DOHH2 (cell line): Measurements from ENCODE around the gene ST7.

Source experiments
- H3F3A ChIP-seq: fragments of 200-600 bp; sonication (generic), shearing (Covaris generic); 2 replicates; pipeline ENCODE4 v1.6.0; 2016; ENCODE audit warnings: antibody characterized with exemption, mild to moderate bottlenecking; ENCODE audit not compliant: control insufficient read depth, insufficient read depth
- H3K27ac ChIP-seq: fragments of 200-600 bp; sonication (generic); 2 replicates; pipeline ENCODE4 v1.5.1; 2014; ENCODE audit warnings: low read depth, mild to moderate bottlenecking, low read length, moderate library complexity
- H3K27me3 ChIP-seq: fragments of 200-600 bp; sonication (generic); 2 replicates; pipeline ENCODE4 v1.6.1; 2014; ENCODE audit warnings: mild to moderate bottlenecking, low read length, mixed read lengths; ENCODE audit not compliant: control insufficient read depth
- H3K36me3 ChIP-seq: fragments of 200-600 bp; sonication (generic); 2 replicates; pipeline ENCODE4 v1.6.1; 2014; ENCODE audit warnings: mild to moderate bottlenecking, low read length, moderate library complexity, mixed read lengths; ENCODE audit not compliant: control insufficient read depth
- H3K4me1 ChIP-seq: fragments of 200-600 bp; sonication (generic); 2 replicates; pipeline ENCODE4 v1.6.1; 2014; ENCODE audit warnings: mild to moderate bottlenecking, low read length, mixed read lengths; ENCODE audit not compliant: control insufficient read depth
- H3K4me2 ChIP-seq: fragments of 200-600 bp; sonication (generic); 2 replicates; pipeline ENCODE4 v1.6.0; 2014; ENCODE audit warnings: mild to moderate bottlenecking, low read length, moderate library complexity
- H3K4me3 ChIP-seq: fragments of 200-600 bp; sonication (generic); 2 replicates; pipeline ENCODE4 v1.5.1; 2014; ENCODE audit warnings: mild to moderate bottlenecking, low read length, mixed read lengths
- H3K79me2 ChIP-seq: fragments of 200-600 bp; sonication (generic); 2 replicates; pipeline ENCODE4 v1.6.1; 2014; ENCODE audit warnings: mild to moderate bottlenecking, low read length, mixed read lengths; ENCODE audit not compliant: control insufficient read depth
- H3K9me2 ChIP-seq: fragments of 200-600 bp; sonication (generic); replicated peaks from 2 replicates; pipeline ENCODE4 v1.6.1; 2014; ENCODE audit warnings: mild to moderate bottlenecking, low read length, mixed read lengths; ENCODE audit not compliant: control insufficient read depth
- H3K9me3 ChIP-seq: fragments of 200-600 bp; sonication (generic); 2 replicates; pipeline ENCODE4 v1.6.1; 2014; ENCODE audit warnings: antibody characterized with exemption, low read length, mixed read lengths; ENCODE audit not compliant: control insufficient read depth, insufficient read depth
- H4K20me1 ChIP-seq: fragments of 200-600 bp; sonication (generic); 2 replicates; pipeline ENCODE4 v1.6.0; 2014; ENCODE audit warnings: low read depth, mild to moderate bottlenecking, antibody characterized with exemption, low read length, moderate library complexity; ENCODE audit not compliant: control insufficient read depth, insufficient read depth
- EZH2phosphoT487 ChIP-seq: fragments of 200-600 bp; sonication (generic); IDR thresholded peaks from 2 replicates; pipeline ENCODE4 v1.6.1; 2017; ENCODE audit warnings: borderline replicate concordance, mild to moderate bottlenecking, antibody characterized with exemption, low read length, moderate library complexity, mixed read lengths
- TF ChIP-seq, protein P1 (sequence below): fragments of 200-600 bp; sonication (generic); IDR thresholded peaks from one replicate; pipeline ENCODE4 v1.5.1; 2014; ENCODE audit warnings: antibody characterized with exemption, mild to moderate bottlenecking, low read depth, low read length; ENCODE audit not compliant: poor library complexity, severe bottlenecking

ST7 gene

DNA sequence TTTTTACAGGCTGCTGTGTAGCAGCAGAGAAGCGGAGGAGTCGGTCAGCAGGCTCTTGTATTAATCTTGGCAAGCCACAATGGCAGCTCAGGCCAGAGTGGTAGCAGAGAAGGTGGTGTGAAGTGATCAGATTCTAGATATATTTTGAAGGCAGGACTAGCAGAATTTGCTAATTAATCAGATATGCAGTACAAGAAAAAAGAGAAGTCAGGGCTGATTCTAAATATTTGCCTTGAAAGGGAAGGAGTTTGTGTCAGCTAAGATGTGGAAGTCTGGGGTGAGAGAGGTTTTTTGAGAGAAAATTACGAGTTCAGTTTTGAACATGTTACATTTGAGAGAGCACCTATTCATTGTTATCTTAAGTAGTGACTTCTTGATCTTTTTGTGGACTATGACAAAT, 193.2 kb downstream of the ST7 start:
- Histone ChIP-seq H3K36me3 (no peaks in the 10 kb centered on the region), H4K20me1 (no peaks in the 10 kb centered on the region), H3K4me2 (no peak overlapping the region), H3K9me3 (no peaks in the 10 kb centered on the region), H3K4me1 (no peaks in the 10 kb centered on the region), H3K9me2 (no peaks in the 10 kb centered on the region), H3K4me3 (no peak overlapping the region), H3F3A (no peaks in the 10 kb centered on the region), H3K27me3 (no peaks in the 10 kb centered on the region), H3K79me2 (no peaks in the 10 kb centered on the region), H3K27ac (no peak overlapping the region)
- TF ChIP-seq, protein P1, sequence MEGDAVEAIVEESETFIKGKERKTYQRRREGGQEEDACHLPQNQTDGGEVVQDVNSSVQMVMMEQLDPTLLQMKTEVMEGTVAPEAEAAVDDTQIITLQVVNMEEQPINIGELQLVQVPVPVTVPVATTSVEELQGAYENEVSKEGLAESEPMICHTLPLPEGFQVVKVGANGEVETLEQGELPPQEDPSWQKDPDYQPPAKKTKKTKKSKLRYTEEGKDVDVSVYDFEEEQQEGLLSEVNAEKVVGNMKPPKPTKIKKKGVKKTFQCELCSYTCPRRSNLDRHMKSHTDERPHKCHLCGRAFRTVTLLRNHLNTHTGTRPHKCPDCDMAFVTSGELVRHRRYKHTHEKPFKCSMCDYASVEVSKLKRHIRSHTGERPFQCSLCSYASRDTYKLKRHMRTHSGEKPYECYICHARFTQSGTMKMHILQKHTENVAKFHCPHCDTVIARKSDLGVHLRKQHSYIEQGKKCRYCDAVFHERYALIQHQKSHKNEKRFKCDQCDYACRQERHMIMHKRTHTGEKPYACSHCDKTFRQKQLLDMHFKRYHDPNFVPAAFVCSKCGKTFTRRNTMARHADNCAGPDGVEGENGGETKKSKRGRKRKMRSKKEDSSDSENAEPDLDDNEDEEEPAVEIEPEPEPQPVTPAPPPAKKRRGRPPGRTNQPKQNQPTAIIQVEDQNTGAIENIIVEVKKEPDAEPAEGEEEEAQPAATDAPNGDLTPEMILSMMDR: no peak
- TF ChIP-seq EZH2phosphoT487: no peak

DNA sequence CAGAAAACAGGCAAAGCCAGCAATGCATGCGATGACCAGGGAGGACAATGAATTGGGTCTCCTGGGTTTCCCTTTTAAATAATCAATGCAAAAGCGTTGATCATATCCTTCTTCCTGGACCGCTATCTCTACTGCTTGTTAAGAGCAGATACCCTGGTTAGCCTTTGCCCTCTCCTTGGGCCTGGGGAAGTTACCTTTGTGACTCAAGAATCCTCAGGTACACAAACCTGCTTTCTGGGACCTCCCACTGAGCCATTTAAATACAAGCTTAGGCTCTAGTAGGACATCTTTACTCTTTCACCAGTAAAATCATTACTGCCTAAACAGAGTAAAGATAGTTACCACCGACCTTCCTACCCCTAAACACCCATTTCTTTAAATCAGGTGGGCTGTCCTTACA, 195.7 kb downstream of the ST7 start:
- Histone ChIP-seq H3K36me3 (no peaks in the 10 kb centered on the region), H3K4me3 (no peak overlapping the region), H3K79me2 (no peaks in the 10 kb centered on the region), H3K4me2 (no peak overlapping the region), H4K20me1 (no peaks in the 10 kb centered on the region), H3K9me2 (no peaks in the 10 kb centered on the region), H3K9me3 (no peaks in the 10 kb centered on the region), H3K27ac (no peak overlapping the region), H3F3A (no peaks in the 10 kb centered on the region), H3K27me3 (no peaks in the 10 kb centered on the region), H3K4me1 (no peaks in the 10 kb centered on the region)
- no peak for TF ChIP-seq EZH2phosphoT487
- TF ChIP-seq, protein P1: no peak

DNA sequence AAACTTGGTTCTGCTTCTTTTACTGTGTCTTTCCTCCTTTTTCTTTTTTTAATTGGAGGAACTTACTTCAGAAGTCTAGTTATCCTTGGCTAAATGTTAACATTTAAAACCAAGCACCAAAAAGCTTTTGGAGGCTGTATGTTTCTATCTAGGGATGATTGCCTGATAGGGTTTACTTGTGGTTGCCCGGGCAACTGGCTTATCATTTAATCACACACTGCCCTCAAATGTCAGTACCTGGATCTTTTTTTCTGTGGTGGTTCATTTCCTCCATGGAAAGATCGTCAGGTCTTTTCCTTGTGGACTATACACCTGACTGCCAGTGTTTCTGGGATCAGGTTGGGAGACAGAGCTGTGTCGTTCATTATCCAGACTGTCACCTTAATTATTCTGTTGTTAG, 196.4 kb downstream of the ST7 start:
- no peak overlapping the region for H3K4me3 ChIP-seq
- TF ChIP-seq, protein P1: no peak
- no peak for TF ChIP-seq EZH2phosphoT487
- H3K79me2 ChIP-seq: no peaks in the 10 kb centered on the region
- no peaks in the 10 kb centered on the region for H3K9me3 ChIP-seq
- no peaks in the 10 kb centered on the region for H3K9me2 ChIP-seq
- no peak overlapping the region for H3K4me2 ChIP-seq
- H3K27ac ChIP-seq: no peak overlapping the region
- no peaks in the 10 kb centered on the region for H4K20me1 ChIP-seq
- H3K4me1 ChIP-seq: no peaks in the 10 kb centered on the region
- no peaks in the 10 kb centered on the region for H3K27me3 ChIP-seq
- H3K36me3 ChIP-seq: no peaks in the 10 kb centered on the region
- no peaks in the 10 kb centered on the region for H3F3A ChIP-seq
